H1 (cell line): ENCODE measurements around the gene PHKA2. TPM values are rescaled to one million over a fixed set of nuclear protein-coding genes. Genes with fewer than 3 reads are reported as not detected.

ENCODE experiments used
- ATF2 ChIP-seq: IDR thresholded peaks from 2 replicates; pipeline ENCODE4 v1.6.1; 2012; ENCODE audit warnings: low read length, inconsistent platforms
- CBX5 ChIP-seq: fragments of 300-800, 300-1000 bp; sonication (generic); IDR thresholded peaks from 2 replicates; pipeline ENCODE4 v1.7.1; 2016; ENCODE audit warnings: antibody characterized with exemption, low read length, low read depth
- E2F6 ChIP-seq: IDR thresholded peaks from 2 replicates; pipeline ENCODE4 v1.6.1; 2012; ENCODE audit warnings: inconsistent platforms
- GABPA ChIP-seq: IDR thresholded peaks from 2 replicates; pipeline ENCODE4 v1.6.1; 2011; ENCODE audit warnings: mild to moderate bottlenecking, low read length, moderate library complexity, borderline replicate concordance; ENCODE audit not compliant: insufficient read depth
- RNF2 ChIP-seq: fragments of 200-900, 300-1000 bp; sonication (generic); IDR thresholded peaks from 2 replicates; pipeline ENCODE4 v1.7.1; 2016; ENCODE audit warnings: borderline replicate concordance, low read depth, mild to moderate bottlenecking, antibody characterized with exemption, low read length; ENCODE audit not compliant: poor library complexity, severe bottlenecking; ENCODE audit errors: missing control alignments
- SUZ12 ChIP-seq: fragments of 200-600 bp; sonication (generic); IDR thresholded peaks from 2 replicates; pipeline ENCODE4 v1.6.1; 2012; ENCODE audit warnings: mild to moderate bottlenecking, inconsistent platforms, low read length, moderate library complexity, mixed read lengths
- USF2 ChIP-seq: IDR thresholded peaks from 2 replicates; pipeline ENCODE4 v1.6.1; 2011; ENCODE audit warnings: low read length, improper control_type of control experiment
- polyA plus RNA-seq, 7 experiments: library from polyadenylated mRNA; depleted of rRNA in 3 of 7; stranded (reverse) in 5 of 7; unstranded in 2 of 7; fragments of >200 nt in 5 of 7; fragments of 200-250 nt in 2 of 7; gene quantifications; 1 replicate in 5 of 7; 2 replicates in 1 of 7; 4 replicates in 1 of 7; pipeline versions ENCODE4 v1.2.1 to v1.2.3, GENCODE V29; 2011 to 2013; ENCODE audit warnings: missing spikeins in 2 of 7, mixed read lengths in 2 of 7
- total RNA-seq: library from RNA; stranded (reverse); fragmentation: NEBNext Ultra II Directional; extraction: Animal tissue kit (Norgen Biotek cat#: 25700); gene quantifications from 2 replicates; pipeline ENCODE4 v1.2.1, GENCODE V29; 2021

PHKA2 gene
- total and polyA plus RNA-seq, 2 of the 8 experiments (the other 6 are each of a cell fraction or from before 2014, with no cell fraction given), result 28.1 to 35.8 TPM

GRCh38 chrX:18938710-18939109 lies 45.2 kb downstream of the PHKA2 start (continued):
- no peak for TF ChIP-seq USF2
- TF ChIP-seq CBX5, result no peak
- TF ChIP-seq RNF2, result no peak
- TF ChIP-seq GABPA, result no peak
- TF ChIP-seq E2F6, result no peak
- TF ChIP-seq SUZ12, result no peak
- TF ChIP-seq ATF2, result no peak
- TF ChIP-seq, all 59 proteins: peak for 0
